Urothelium cell line (cell line): ENCODE measurements around the gene CHRND.

Experiments used
- DNase-seq: peaks from one replicate; pipeline ENCODE4 v3.0.0; 2011; ENCODE audit warnings: low spot score, mixed read lengths
- FAIRE-seq: peaks from 2 replicates; lab custom pipeline; 2011; peaks lifted over from hg19 to GRCh38; lab: Jason Lieb, UNC

The CHRND gene

DNA sequence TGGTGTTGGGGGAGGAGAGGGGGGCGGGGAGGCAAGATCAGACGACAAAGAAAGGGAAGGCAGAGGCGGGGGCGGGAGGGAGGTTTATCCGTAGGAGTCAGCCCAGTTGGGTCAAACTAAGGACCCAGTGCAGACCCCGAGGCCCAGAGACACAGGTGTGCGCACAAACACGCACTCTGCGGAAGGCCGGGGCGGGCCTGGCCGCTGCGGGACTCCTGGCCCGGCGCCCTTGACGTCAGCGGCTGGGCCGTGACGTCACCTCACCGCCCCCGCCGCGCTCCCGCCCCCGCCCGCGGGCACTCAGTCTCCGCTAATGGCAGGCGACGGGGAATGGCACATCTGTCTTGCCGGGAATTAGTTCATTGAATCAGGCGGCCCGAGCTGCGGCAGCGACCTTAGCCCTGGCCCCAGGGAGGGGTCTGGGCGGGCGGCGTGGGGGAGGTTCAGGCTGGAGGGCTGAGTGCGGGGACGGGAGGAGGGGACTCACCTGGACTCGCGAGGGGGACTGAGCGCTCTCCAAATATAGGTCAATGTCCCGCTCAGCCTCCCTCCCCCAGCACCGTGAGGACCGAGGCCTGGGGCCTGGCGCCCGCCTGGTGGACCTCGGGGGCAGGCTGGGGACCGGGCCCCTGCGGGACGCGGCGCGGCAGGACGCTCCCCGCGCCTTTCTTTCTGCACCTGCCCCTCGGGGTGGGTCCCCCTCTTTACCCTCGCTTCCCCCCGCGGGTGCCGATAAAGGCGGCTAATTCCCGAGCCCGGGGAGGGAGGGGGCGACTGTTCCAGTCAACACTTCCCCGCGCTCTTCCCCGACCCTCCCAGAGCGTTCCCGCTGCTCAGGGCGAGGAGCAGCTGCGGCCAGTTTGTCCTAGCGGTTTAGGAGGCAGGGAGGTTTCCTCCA, 22.8 kb upstream of the CHRND start:
- no peak for FAIRE-seq
- DNase-seq, result peak; percentile 66

- FAIRE-seq, result no peak
- no peak for DNase-seq
Observed at GRCh38 chr2:232503809-232504323, 22.1 kb upstream of the CHRND start.

DNA sequence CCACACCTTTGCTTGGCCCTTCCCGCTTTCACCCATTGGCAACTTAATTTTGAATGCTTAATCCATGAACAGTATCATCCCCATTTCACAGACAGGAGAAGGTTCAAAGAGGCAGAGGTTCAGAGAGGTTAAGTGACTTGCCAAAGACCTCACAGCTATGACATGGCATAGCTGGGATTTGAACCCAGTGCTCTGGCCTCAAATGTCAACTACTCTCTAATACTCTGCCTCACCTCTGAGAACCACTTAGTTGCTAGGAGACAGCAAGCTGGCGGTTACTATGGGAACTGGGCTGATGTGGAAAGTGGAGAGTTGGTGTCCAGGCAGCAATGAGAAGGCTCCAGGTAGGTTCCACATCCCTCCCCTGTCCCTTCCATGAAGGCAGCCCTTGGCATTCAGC, 21.5 kb upstream of the CHRND start:
- FAIRE-seq, result no peak
- no peak for DNase-seq

- no peak for DNase-seq
- no peak for FAIRE-seq
Observed at GRCh38 chr2:232505856-232506255, 20.1 kb upstream of the CHRND start.

DNA sequence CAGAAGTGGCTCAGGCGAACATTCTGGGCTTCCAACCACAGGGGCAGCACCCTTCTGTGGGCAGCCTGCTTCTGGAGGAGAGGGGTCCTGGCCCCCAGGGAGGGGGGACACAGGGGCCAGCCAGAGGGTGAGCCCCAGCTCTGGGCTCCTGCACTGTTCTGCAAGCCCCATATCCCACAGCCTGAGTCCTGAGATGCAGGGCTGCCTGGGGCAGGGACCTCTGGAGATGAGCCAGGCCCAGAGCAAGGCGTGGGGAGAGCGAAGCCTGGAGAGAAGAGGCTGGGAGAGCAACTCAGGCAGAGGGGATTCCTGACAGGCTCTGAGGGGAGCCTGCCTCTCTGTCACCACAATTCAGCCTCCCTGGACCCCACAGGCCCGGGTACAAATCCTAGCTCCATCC, 19.3 kb upstream of the CHRND start:
- no peak for FAIRE-seq
- DNase-seq, result no peak

DNA sequence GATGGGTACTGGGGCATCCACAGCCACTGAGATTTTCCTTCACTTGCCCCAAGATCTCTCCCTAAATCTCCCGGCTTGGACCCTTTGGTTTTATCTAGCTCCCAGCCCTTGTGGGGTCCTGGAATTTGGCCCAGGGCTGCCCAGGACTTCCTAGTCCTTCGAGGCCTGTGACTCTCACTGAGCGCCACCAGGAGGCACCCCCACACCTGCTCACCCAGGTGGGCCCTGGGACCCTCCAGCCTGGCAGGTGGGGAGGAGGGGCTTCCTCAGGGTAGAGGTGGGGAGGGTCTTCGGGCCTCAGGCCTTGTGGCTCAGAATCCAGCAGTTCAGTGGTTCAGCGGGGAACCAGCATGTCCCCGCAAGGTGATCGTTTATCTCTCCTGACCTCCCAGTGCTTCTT, 17.7 kb upstream of the CHRND start:
- DNase-seq (no peak), FAIRE-seq (no peak)

DNA sequence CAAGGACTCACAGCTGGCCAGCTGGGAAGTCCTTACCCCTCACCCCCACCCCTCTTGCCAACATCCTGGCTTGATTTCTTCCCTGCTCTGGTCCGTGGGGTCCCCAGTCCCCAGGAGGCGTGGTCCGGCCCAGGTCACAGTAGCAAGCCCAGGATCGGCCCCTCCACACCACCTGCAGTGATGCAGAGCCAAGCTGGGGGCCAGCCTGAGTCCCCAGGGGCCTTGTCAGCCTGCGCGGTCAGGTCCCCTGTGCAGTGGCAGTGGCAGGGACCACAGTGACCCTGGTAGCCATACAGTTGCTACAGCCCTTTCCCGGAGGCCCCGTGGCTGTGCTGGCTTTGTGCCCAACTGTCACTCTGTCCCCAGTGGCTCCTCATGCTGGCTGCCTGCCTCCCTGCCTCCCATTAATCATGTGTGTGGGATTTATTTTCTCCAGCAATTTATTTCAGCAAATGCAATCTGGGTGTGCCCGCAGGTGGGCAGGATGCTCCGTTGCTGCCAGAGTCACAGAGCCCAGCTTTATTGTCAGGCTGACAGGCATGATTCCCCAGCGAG, 14.5 kb upstream of the CHRND start:
- FAIRE-seq, result no peak
- no peak for DNase-seq

- no peak for DNase-seq
- FAIRE-seq, result no peak
Observed at GRCh38 chr2:232512602-232513001, 13.4 kb upstream of the CHRND start.

- FAIRE-seq, result no peak
- no peak for DNase-seq
Observed at GRCh38 chr2:232513353-232513752, 12.6 kb upstream of the CHRND start.

GRCh38 chr2:232515639-232516038, 10.3 kb upstream of the CHRND start:
- DNase-seq (no peak), FAIRE-seq (no peak)

DNA sequence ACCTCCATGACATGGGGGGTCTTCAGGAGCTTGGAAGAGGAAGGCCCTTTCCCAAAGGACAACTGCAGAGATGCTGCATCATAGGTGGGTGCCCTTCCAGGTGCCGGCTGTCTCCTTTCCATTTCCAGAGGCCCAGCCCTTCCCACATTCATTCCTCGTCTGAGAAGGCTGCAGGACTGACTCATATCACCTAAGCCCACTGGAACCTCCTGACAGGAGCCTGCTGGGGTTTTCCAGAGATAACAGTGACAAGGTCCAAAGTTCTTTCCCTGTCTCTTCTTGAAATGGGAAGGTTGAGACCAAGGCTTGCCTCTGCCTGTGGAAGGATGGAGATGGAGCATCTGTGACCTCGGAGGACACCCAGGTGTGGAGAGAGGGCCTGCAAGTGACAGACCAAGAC, 9.4 kb upstream of the CHRND start:
- DNase-seq, result no peak
- FAIRE-seq, result no peak

- FAIRE-seq, result no peak
- no peak for DNase-seq
Observed at GRCh38 chr2:232518844-232519243, 7.1 kb upstream of the CHRND start.

DNA sequence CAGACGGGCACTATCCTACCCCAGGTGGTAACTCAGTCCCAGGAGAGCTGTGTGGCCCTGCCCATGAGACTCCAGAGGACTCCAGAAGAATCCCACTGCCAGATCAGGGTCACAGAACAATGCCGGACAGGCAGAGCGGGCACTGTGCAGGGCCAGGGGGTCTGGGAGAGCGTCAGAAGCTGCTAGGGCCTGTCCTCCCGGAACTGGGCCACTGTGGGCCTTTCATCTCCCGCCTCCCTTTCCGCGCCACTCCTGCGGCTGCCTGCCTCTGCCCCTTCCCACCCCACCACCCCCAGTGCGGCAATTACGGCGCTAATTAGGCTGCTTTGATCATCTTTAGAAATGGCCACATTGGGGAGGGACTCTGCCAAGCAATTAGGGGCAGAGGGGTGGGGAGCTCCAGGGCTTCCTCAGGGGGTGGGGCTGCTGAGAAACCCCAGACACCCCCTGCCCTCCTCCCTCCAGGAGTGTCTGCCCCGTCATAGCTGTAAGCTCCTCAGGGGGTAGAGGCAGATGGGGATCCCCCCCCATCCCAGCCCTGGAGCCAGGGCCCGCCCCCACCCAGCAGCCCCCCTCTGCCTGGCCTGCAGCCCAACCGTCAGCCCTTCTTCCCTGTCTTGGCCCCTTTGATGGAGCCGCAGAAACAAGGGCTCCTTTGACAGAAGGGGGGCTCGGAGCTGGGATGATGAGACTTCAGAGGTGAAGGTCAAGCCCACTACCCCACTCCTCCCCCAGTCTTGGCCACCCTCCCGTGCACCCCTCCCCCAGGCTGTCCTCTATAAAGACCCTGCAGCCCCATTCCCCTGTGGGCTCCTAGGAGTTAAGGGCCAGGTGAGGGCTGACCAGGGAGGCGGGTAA, 6.2 kb upstream of the CHRND start, which contains the start of gene PRSS56:
Gene PRSS56, plus strand, starts transcription at position 808 of the 858 bp plus-strand sequence. CDS start 211 bp downstream, outside the sequence.
- FAIRE-seq, result no peak

GRCh38 chr2:232520489-232520888, 5.5 kb upstream of the CHRND start:
- DNase-seq (no peak), FAIRE-seq (no peak)

More for the DNA sequence above, 6.2 kb upstream of the CHRND start, which contains the start of gene PRSS56:
- DNase-seq, result no peak

DNA sequence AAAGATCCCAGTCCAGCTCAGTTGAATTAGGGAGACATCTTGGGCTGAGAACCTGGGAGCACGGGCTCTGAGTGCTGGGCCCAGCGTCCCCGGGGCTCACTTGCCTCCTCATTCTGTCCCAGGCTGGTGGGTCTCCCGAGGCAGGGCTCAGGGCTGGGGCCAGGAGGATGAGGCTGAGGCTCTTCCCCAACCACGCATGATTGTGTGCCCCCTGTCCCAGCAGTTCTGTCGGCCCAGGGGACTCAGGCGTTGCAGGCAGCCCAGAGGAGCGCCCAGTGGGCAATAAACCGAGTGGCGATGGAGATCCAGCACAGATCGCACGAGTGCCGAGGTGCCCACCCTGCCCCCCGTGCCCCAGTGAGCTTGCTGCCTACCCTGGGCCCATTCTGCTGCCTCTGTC, 4.9 kb upstream of the CHRND start:
- DNase-seq (no peak), FAIRE-seq (no peak)

- FAIRE-seq (no peak), DNase-seq (peak; percentile 86)
Observed at GRCh38 chr2:232521959-232522622, 3.9 kb upstream of the CHRND start.

DNA sequence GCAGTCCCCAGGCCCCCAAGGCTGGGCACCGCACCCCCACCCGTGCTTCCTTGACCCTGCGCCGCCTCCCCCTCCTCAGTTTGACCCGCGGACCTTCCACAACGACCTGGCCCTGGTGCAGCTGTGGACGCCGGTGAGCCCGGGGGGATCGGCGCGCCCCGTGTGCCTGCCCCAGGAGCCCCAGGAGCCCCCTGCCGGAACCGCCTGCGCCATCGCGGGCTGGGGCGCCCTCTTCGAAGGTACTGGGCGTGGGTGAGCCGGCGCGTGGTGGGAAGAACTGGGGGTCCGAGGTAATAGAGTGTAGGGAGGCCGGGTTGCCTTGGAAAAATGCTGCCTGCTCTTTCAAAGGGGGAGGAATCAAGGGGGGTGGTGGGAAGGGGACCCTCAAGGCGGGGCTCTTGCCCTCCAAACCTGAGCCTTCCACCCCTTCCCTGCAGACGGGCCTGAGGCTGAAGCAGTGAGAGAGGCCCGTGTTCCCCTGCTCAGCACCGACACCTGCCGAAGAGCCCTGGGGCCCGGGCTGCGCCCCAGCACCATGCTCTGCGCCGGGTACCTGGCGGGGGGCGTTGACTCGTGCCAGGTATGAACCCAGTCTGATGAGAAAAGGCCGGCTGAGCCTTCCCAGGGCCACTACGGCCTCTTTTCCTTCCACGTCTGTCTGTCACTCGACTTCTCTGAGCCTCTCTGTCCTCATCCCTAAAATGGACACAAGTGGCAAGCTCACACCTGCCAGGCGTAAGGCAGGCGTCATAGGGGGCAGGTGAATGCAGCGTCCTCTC, 3.1 kb upstream of the CHRND start:
- FAIRE-seq (no peak), DNase-seq (no peak)

DNA sequence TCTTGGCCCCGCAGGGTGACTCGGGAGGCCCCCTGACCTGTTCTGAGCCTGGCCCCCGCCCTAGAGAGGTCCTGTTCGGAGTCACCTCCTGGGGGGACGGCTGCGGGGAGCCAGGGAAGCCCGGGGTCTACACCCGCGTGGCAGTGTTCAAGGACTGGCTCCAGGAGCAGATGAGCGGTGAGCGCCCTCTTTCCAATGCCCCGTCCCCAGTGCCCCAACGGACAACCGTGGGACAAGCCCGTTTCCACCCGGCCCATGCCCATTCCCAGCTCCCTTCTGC, 2.6 kb upstream of the CHRND start:
- FAIRE-seq (no peak), DNase-seq (no peak)

DNA sequence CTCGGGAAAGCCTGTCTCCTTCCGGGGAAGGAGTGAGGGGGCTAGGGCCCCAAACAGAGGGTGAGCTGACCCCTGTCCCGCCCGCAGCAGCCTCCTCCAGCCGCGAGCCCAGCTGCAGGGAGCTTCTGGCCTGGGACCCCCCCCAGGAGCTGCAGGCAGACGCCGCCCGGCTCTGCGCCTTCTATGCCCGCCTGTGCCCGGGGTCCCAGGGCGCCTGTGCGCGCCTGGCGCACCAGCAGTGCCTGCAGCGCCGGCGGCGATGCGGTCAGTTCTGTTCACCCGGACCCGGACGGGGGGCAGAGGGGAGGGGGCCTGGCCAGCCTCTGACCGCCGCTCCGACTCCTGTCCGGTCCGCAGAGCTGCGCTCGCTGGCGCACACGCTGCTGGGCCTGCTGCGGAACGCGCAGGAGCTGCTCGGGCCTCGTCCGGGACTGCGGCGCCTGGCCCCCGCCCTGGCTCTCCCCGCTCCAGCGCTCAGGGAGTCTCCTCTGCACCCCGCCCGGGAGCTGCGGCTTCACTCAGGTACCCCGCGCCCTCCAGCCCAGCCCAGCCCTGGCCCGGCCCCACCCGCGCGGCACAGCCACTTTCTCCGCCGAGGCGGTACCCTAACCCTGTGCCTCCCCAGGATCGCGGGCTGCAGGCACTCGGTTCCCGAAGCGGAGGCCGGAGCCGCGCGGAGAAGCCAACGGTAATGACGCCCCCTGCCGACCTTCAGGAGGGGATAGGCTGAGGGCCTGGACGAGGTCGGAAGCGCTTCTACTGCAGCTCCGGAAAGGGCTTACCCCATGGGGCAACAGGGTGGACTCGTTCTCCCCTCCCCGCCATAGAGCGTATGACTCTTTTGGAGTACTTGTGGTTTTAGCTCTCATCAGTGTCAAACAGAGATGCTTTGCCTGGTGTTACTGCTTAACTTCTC, 2.0 kb upstream of the CHRND start:
- no peak for FAIRE-seq
- no peak for DNase-seq
